GM10266 (cell line): Measurements from ENCODE around the gene LHFPL3.

ENCODE experiments used
- DNase-seq: peaks from one replicate; pipeline ENCODE4 v3.0.0; 2012; ENCODE audit errors: extremely low spot score
- TF ChIP-seq, protein P1 (sequence below): IDR thresholded peaks from 2 replicates; pipeline ENCODE4 v1.5.1; 2012; ENCODE audit warnings: mild to moderate bottlenecking, low read depth; ENCODE audit not compliant: control insufficient read depth, insufficient read depth; ENCODE audit errors: missing control alignments

Gene LHFPL3

DNA sequence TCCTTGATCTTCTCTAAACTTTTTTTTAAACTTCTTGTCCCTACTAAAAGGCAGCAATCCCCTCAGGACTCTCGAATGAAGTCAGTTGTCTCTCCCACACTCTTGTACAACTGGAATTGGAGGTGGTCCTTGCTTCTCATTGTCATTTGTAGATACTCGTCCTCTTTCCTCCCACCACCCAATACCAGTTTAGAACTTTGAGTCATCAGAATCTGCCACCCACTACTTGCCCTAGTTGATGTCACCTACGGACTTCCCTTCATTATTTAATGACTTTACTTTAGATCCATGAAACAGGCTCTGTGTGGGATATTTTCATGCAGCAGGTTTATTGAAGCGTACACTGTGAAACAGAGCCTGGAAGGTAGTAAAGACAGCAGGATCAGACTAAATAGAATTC is 28.6 kb upstream of the LHFPL3 start:
- no peak for DNase-seq
- TF ChIP-seq, protein P1, sequence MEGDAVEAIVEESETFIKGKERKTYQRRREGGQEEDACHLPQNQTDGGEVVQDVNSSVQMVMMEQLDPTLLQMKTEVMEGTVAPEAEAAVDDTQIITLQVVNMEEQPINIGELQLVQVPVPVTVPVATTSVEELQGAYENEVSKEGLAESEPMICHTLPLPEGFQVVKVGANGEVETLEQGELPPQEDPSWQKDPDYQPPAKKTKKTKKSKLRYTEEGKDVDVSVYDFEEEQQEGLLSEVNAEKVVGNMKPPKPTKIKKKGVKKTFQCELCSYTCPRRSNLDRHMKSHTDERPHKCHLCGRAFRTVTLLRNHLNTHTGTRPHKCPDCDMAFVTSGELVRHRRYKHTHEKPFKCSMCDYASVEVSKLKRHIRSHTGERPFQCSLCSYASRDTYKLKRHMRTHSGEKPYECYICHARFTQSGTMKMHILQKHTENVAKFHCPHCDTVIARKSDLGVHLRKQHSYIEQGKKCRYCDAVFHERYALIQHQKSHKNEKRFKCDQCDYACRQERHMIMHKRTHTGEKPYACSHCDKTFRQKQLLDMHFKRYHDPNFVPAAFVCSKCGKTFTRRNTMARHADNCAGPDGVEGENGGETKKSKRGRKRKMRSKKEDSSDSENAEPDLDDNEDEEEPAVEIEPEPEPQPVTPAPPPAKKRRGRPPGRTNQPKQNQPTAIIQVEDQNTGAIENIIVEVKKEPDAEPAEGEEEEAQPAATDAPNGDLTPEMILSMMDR: no peak

DNA sequence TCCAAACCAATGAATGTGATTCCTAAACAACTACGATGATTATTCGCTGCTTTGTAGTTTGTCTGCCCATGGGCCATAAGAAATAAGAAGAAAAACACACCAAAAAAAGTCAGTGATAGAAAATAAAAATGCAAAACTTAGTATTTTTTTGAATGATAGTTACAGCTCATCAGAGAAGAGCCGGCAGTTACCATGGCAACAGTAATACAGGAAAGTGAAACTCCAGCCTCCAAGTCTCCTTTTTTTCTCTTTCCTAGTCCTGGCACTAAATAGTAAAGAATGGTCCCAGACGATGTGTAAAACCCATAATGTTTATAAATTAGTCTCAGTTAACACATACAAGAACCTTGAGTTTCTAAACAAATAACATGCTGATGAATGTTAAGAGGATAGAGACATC is 21.6 kb upstream of the LHFPL3 start:
- TF ChIP-seq, protein P1: no peak
- DNase-seq: no peak

DNA sequence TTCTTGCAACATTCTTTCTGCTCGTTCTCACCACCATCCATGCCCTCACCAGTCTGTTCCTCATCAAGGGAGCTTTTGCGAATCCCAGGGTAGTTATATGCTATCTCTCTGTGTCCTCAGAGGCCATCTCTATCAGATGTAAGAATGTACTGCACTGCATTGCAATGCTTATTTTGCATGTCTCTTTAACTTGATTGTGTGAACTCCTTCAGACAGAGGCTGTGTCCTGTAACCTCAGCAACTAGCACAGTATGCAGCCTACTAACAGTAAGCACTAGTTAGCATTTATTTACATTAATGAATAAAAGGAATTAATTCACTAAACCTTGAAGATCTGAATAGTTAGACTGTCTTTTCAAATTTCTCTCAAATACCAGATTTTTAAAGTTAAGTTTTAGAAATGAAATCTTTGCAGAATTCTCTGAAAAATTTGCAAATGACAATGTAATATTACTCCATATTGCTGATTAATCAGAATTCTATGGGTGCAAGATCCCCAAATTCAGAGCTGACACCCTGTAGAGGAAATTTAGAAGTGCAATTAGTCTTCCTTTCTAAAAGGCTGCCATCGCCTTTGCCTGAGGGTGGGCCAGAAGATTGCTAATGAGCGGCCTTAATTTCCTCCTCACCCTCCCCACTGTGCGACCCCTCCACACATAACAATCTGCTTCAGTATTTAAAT is 10.3 kb upstream of the LHFPL3 start:
- TF ChIP-seq, protein P1: no peak
- DNase-seq: no peak

DNA sequence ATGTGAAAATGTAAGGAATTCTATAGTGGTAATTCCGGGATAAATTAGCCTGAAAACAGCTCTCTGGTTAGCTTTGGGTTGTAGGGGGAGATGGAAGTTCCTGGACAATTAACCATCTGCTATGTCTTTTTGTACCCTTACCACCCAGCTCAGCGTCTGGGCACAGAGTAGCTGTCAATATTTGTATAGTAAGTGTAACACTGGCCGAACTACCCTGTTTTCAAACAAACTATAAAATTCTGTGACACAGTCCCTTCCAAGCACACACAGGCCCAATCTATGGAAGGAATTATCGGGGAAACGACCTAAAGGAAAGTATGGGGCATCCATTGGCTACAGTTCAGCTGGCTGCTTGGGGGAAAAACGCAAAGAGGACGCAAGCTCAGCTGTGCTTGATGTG is 869 bp upstream of the LHFPL3 start:
- TF ChIP-seq, protein P1: no peak

DNA sequence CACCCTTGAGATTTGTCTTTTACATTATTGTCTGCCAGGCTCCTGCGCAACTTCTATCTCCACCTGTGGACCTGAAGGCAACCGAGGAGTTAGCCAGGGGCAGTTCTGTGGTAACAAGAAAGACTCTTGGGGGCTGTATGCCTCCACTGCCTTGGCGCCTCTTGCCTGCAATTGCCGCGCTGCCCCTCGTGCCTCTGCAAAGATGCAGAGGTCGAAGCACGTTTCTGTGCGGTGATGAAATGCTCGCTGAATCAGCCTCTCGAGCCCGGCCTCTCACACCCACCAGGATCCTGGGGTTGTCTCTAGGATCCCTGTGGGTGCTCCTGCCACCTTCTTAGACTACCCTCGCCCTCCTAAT is 486 bp upstream of the LHFPL3 start:
- no peak for DNase-seq

More for the DNA sequence above, 869 bp upstream of the LHFPL3 start:
- no peak for DNase-seq

DNA sequence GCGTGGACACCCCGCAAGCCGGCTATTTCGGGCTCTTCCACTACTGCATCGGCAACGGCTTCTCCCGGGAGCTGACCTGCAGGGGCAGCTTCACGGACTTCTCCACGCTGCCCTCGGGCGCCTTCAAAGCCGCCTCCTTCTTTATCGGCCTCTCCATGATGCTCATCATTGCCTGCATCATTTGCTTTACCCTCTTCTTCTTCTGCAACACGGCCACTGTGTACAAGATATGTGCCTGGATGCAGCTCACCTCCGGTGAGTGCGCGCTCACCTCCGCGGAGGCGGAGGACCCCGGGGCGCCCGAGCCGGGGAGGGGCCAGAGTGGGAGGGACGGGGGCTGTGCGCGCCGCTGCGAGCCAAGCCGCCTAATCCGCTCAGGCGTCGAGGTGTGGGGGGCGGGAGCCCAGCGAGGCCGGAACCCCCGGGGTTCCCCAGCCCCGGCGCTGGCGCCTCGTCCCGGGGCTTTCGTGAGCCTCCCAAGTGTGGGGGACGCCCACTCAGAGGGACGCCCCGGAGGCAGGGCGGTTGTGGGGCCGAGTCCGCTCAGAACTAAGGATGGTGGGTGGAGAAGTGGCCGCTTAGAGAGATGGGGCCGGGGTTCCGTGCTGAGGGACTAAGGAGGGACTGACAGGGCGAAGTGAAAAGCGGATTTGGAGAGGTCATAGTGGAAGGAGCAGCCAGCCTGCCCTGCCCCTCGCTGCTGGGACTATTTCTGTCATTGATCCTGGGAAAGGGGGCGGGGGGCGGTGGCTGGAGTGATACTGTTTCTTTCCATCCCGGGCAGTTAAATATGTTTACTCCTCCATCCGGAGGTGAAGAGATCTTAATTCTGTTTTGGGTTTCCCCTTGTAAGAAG is 795 bp downstream of the LHFPL3 start:
- no peak for DNase-seq
- TF ChIP-seq, protein P1: no peak

More for the DNA sequence above, 486 bp upstream of the LHFPL3 start:
- TF ChIP-seq, protein P1: no peak

DNA sequence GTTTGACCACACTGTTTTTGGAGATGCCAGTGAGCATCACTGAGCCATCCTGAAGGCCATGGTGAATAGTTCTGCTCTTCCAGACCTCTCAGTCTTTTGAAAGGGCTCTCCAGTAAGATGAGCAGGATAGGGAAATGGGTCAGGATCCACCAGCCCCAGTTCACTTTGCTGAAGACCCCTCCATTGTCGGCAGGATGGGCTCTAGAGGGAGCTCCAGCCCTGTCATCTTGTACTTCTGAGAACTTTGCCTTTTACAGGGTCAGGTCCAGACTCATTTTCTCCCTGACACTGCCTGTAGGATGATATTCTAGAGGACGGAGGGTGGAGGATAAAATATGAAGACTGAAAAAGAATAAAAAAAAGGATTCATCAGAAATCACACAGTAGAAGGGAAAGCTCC is 13.1 kb downstream of the LHFPL3 start:
- TF ChIP-seq, protein P1: peak; percentile 12
- no peak for DNase-seq
